Measurements from ENCODE around the gene NAP1L4. TPM values are rescaled to one million over a fixed set of nuclear protein-coding genes. Genes with fewer than 3 reads are reported as not detected.
A peak's percentile ranks its signal among the peaks of the same experiment; 100 is the strongest.

The NAP1L4 gene
- total RNA-seq, 1 donor from 2014 or later = 156 TPM

- H3K4me3 ChIP-seq (ENCODE audit: low read depth, low read length) = no peak overlapping the region
- no peak for DNase-seq (ENCODE audit: low read depth)
- TF ChIP-seq CTCF (conservative IDR thresholded peaks at IDR 0.05; ENCODE audit: low read depth, low read length) = no peak
Observed at GRCh38 chr11:2977113-2977512, 15.0 kb downstream of the NAP1L4 start.

GRCh38 chr11:2976294-2977063, 15.7 kb downstream of the NAP1L4 start:
- H3K4me3 ChIP-seq (ENCODE audit: low read depth, low read length) = no peak overlapping the region
- no peak for TF ChIP-seq CTCF (conservative IDR thresholded peaks at IDR 0.05; ENCODE audit: low read depth, low read length)

GRCh38 chr11:2975594-2975993, 16.5 kb downstream of the NAP1L4 start:
- peak; percentile 66 for TF ChIP-seq CTCF (conservative IDR thresholded peaks at IDR 0.05; ENCODE audit: low read depth, low read length)
- DNase-seq (ENCODE audit: low read depth) = no peak
- H3K4me3 ChIP-seq (ENCODE audit: low read depth, low read length) = no peak overlapping the region

More at GRCh38 chr11:2976294-2977063, 15.7 kb downstream of the NAP1L4 start:
- no peak for DNase-seq (ENCODE audit: low read depth)

- H3K4me3 ChIP-seq (ENCODE audit: low read depth, low read length) = no peak overlapping the region
- no peak for TF ChIP-seq CTCF (conservative IDR thresholded peaks at IDR 0.05; ENCODE audit: low read depth, low read length)
- DNase-seq (ENCODE audit: low read depth) = no peak
Observed at GRCh38 chr11:2974272-2974671, 17.9 kb downstream of the NAP1L4 start.

GRCh38 chr11:2968341-2968900, 23.7 kb downstream of the NAP1L4 start:
- no peak for TF ChIP-seq CTCF (conservative IDR thresholded peaks at IDR 0.05; ENCODE audit: low read depth, low read length)
- no peak for DNase-seq (ENCODE audit: low read depth)

GRCh38 chr11:2964782-2965181, 27.3 kb downstream of the NAP1L4 start:
- H3K4me3 ChIP-seq (ENCODE audit: low read depth, low read length) = no peak overlapping the region
- no peak for TF ChIP-seq CTCF (conservative IDR thresholded peaks at IDR 0.05; ENCODE audit: low read depth, low read length)
- no peak for DNase-seq (ENCODE audit: low read depth)

More at GRCh38 chr11:2968341-2968900, 23.7 kb downstream of the NAP1L4 start:
- no peak overlapping the region for H3K4me3 ChIP-seq (ENCODE audit: low read depth, low read length)

Measured in epithelial cell of proximal tubule (primary cell).